H1 (cell line): ENCODE results near the gene ABCG5. TPM values are rescaled to one million over a fixed set of nuclear protein-coding genes. Genes with fewer than 3 reads are reported as not detected.

Source experiments
- CTCF ChIA-PET: fragments of 300-600 bp; sonication (Branson Sonifier 250); formaldehyde crosslinking; loops from one replicate; lab custom pipeline; 2021; ENCODE audit not compliant: partially characterized antibody; lab: Charles Lee
- POLR2A ChIA-PET: fragments of 300-600 bp; sonication (Branson Sonifier 250); formaldehyde crosslinking; loops from one replicate; lab custom pipeline; 2021; ENCODE audit warnings: inconsistent platforms; ENCODE audit not compliant: partially characterized antibody; lab: Charles Lee
- DNase-seq, 2 experiments: peaks; one replicate each; pipeline versions ENCODE4 v3.0.0 to v3.0.0-alpha.2; 2010 to 2022; ENCODE audit warnings: low spot score in 2 of 2, low read depth in 1 of 2, mixed read lengths in 1 of 2
- FAIRE-seq: peaks from 2 replicates; lab custom pipeline; 2011; peaks lifted over from hg19 to GRCh38; lab: Jason Lieb, UNC
- H2AFZ ChIP-seq: 2 replicates; pipeline ENCODE4 v1.8.1; 2012; ENCODE audit warnings: low read length, inconsistent platforms
- H2AK5ac ChIP-seq: 2 replicates; pipeline ENCODE4 v1.6.1; 2013; ENCODE audit warnings: low read depth, low read length
- H2BK120ac ChIP-seq: replicated peaks from 2 replicates; pipeline ENCODE3; 2013; ENCODE audit warnings: low read depth, low read length, inconsistent platforms
- H2BK12ac ChIP-seq: 2 replicates; pipeline ENCODE4 v1.6.1; 2013; ENCODE audit warnings: low read depth, low read length
- H2BK15ac ChIP-seq: 2 replicates; pipeline ENCODE4 v1.6.1; 2013; ENCODE audit warnings: low read length
- H2BK20ac ChIP-seq: 2 replicates; pipeline ENCODE4 v1.6.1; 2013; ENCODE audit warnings: low read length
- H2BK5ac ChIP-seq: 2 replicates; pipeline ENCODE4 v1.6.1; 2013; ENCODE audit warnings: low read depth, low read length
- H3K14ac ChIP-seq: 2 replicates; pipeline ENCODE4 v1.6.1; 2013; ENCODE audit warnings: inconsistent platforms; ENCODE audit not compliant: insufficient read length
- H3K18ac ChIP-seq: 2 replicates; pipeline ENCODE4 v1.6.1; 2013; ENCODE audit warnings: low read length; ENCODE audit errors: extremely low read depth
- H3K23ac ChIP-seq: 2 replicates; pipeline ENCODE4 v1.6.1; 2013; ENCODE audit warnings: inconsistent platforms; ENCODE audit not compliant: insufficient read length
- H3K23me2 ChIP-seq: 2 replicates; pipeline ENCODE4 v1.6.1; 2013; ENCODE audit warnings: low read depth, low read length
- H3K27ac ChIP-seq: 2 replicates; pipeline ENCODE4 v1.6.1; 2011; ENCODE audit warnings: low read depth, low read length, inconsistent platforms
- H3K27me3 ChIP-seq, 4 experiments: replicated peaks in 1 of 4; 1 replicate in 1 of 4; 2 replicates in 3 of 4; pipeline versions ENCODE4 v1.6.1 to v1.8.1; 2011 to 2013; ENCODE audit warnings: low read length in 3 of 4, mild to moderate bottlenecking in 3 of 4, inconsistent platforms in 2 of 4, mixed read lengths in 2 of 4, moderate library complexity in 1 of 4; ENCODE audit not compliant: control insufficient read depth in 3 of 4, insufficient read depth in 3 of 4; ENCODE audit errors: extremely low read depth in 1 of 4
- H3K36me3 ChIP-seq, 4 experiments: 2 replicates each; pipeline versions ENCODE4 v1.6.1 to v1.8.1; 2011 to 2013; ENCODE audit warnings: mild to moderate bottlenecking in 4 of 4, low read length in 3 of 4, moderate library complexity in 2 of 4, control low read depth in 1 of 4, inconsistent platforms in 1 of 4; ENCODE audit not compliant: insufficient read depth in 4 of 4, control insufficient read depth in 2 of 4
- H3K4ac ChIP-seq: replicated peaks from 2 replicates; pipeline ENCODE3; 2013; ENCODE audit warnings: low read length, low read depth, mixed read lengths, inconsistent platforms; ENCODE audit not compliant: insufficient read length
- H3K4me1 ChIP-seq, 4 experiments: replicated peaks in 1 of 4; 1 replicate in 1 of 4; 2 replicates in 3 of 4; pipeline versions ENCODE4 v1.6.1 to v1.8.1; 2011 to 2013; ENCODE audit warnings: low read length in 3 of 4, inconsistent platforms in 2 of 4, mixed read lengths in 1 of 4; ENCODE audit not compliant: insufficient read depth in 4 of 4, control insufficient read depth in 3 of 4
- H3K4me2 ChIP-seq, 2 experiments: 2 replicates each; pipeline versions ENCODE4 v1.6.1 to v1.8.1; 2011 to 2013; ENCODE audit warnings: low read depth in 2 of 2, low read length in 2 of 2, control low read depth in 1 of 2, inconsistent platforms in 1 of 2, mild to moderate bottlenecking in 1 of 2; ENCODE audit not compliant: insufficient read depth in 1 of 2
- H3K4me3 ChIP-seq, 4 experiments: fragments of 200-600, 300-600 bp in 1 of 4; sonication (generic), shearing (Covaris generic), sonication (Bioruptor Twin) in 1 of 4; 2 replicates each; pipeline versions ENCODE4 v1.5.1 to v1.8.1; 2011 to 2016; ENCODE audit warnings: low read length in 4 of 4, low read depth in 3 of 4, control low read depth in 2 of 4, inconsistent platforms in 2 of 4, mild to moderate bottlenecking in 2 of 4, mixed read lengths in 1 of 4, moderate library complexity in 1 of 4; ENCODE audit not compliant: insufficient read depth in 2 of 4; ENCODE audit errors: extremely low read depth in 1 of 4
- H3K56ac ChIP-seq: replicated peaks from 2 replicates; pipeline ENCODE3; 2013; ENCODE audit warnings: low read depth, mild to moderate bottlenecking, mixed read lengths, low read length, inconsistent platforms; ENCODE audit not compliant: insufficient read length
- H3K79me1 ChIP-seq: 2 replicates; pipeline ENCODE4 v1.6.1; 2013; ENCODE audit warnings: low read depth, low read length, control low read depth
- H3K79me2 ChIP-seq, 2 experiments: 2 replicates each; pipeline versions ENCODE4 v1.6.1 to v1.8.1; 2012 to 2013; ENCODE audit warnings: low read length in 2 of 2, mild to moderate bottlenecking in 2 of 2, inconsistent platforms in 1 of 2; ENCODE audit not compliant: insufficient read depth in 2 of 2, control insufficient read depth in 1 of 2
- H3K9ac ChIP-seq, 4 experiments: replicated peaks in 1 of 4; 1 replicate in 1 of 4; 2 replicates in 3 of 4; pipeline versions ENCODE4 v1.6.1 to v1.8.1; 2011 to 2013; ENCODE audit warnings: low read depth in 3 of 4, low read length in 3 of 4, control low read depth in 2 of 4, mild to moderate bottlenecking in 2 of 4, moderate library complexity in 2 of 4, inconsistent platforms in 1 of 4; ENCODE audit errors: extremely low read depth in 1 of 4
- H3K9me3 ChIP-seq, 2 experiments: 2 replicates each; pipeline versions ENCODE4 v1.6.1 to v1.8.1; 2012 to 2013; ENCODE audit warnings: mild to moderate bottlenecking in 2 of 2, moderate library complexity in 2 of 2, control low read depth in 1 of 2, inconsistent platforms in 1 of 2, low read depth in 1 of 2, low read length in 1 of 2, mixed read lengths in 1 of 2; ENCODE audit not compliant: insufficient read depth in 2 of 2
- H4K20me1 ChIP-seq, 2 experiments: replicated peaks in 1 of 2; 2 replicates each; pipeline versions ENCODE3 to v1.8.1; 2011 to 2013; ENCODE audit warnings: inconsistent platforms in 2 of 2, low read length in 2 of 2, mild to moderate bottlenecking in 1 of 2; ENCODE audit not compliant: insufficient read depth in 2 of 2, control insufficient read depth in 1 of 2
- H4K5ac ChIP-seq: 2 replicates; pipeline ENCODE4 v1.6.1; 2013; ENCODE audit warnings: low read length, low read depth, mixed read lengths, inconsistent platforms; ENCODE audit not compliant: insufficient read length
- H4K8ac ChIP-seq: 2 replicates; pipeline ENCODE4 v1.8.0; 2013; ENCODE audit warnings: mild to moderate bottlenecking, moderate library complexity, low read length, inconsistent platforms; ENCODE audit not compliant: insufficient read depth; ENCODE audit errors: extremely low read depth
- H4K91ac ChIP-seq: replicated peaks from 2 replicates; pipeline ENCODE3; 2013; ENCODE audit warnings: low read length, mixed read lengths, inconsistent platforms; ENCODE audit not compliant: insufficient read length
- ATF3 ChIP-seq: IDR thresholded peaks from 2 replicates; pipeline ENCODE4 v1.6.1; 2011; ENCODE audit warnings: low read depth, mild to moderate bottlenecking, low read length; ENCODE audit not compliant: insufficient read depth
- BACH1 ChIP-seq: IDR thresholded peaks from 2 replicates; pipeline ENCODE4 v1.6.1; 2012; ENCODE audit warnings: low read length, improper control_type of control experiment
- CBX8 ChIP-seq: fragments of 300-800, 300-1000 bp; sonication (generic); IDR thresholded peaks from 2 replicates; pipeline ENCODE4 v1.7.1; 2016; ENCODE audit warnings: low read depth, low read length, borderline replicate concordance
- CHD1 ChIP-seq: IDR thresholded peaks from 2 replicates; pipeline ENCODE4 v1.6.1; 2012; ENCODE audit warnings: low read depth, low read length, improper control_type of control experiment
- EGR1 ChIP-seq: IDR thresholded peaks from 2 replicates; pipeline ENCODE4 v1.6.1; 2011; ENCODE audit warnings: low read depth, low read length, borderline replicate concordance
- EZH2 ChIP-seq: fragments of 200-600 bp; sonication (generic); IDR thresholded peaks from 2 replicates; pipeline ENCODE4 v1.7.1; 2012; ENCODE audit warnings: low read depth, mild to moderate bottlenecking, moderate library complexity, low read length, inconsistent platforms; ENCODE audit not compliant: severe bottlenecking
- GTF2F1 ChIP-seq: IDR thresholded peaks from 2 replicates; pipeline ENCODE4 v1.6.1; 2012; ENCODE audit warnings: low read depth, low read length, improper control_type of control experiment, borderline replicate concordance
- JUND ChIP-seq: IDR thresholded peaks from 2 replicates; pipeline ENCODE4 v1.6.1; 2011; ENCODE audit warnings: mild to moderate bottlenecking, improper control_type of control experiment, low read length
- NRF1 ChIP-seq: IDR thresholded peaks from 2 replicates; pipeline ENCODE4 v1.6.1; 2011; ENCODE audit warnings: mild to moderate bottlenecking, low read depth, low read length, improper control_type of control experiment
- POLR2AphosphoS5 ChIP-seq: IDR thresholded peaks from 2 replicates; pipeline ENCODE4 v1.6.1; 2011; ENCODE audit warnings: low read depth, low read length
- SIRT6 ChIP-seq: IDR thresholded peaks from one replicate; pipeline ENCODE4 v1.7.1; 2012; ENCODE audit warnings: low read length, inconsistent platforms
- WGBS, 2 experiments: shearing (Covaris generic) in 1 of 2; methylation state at CpG; one replicate each; pipeline versions ENCODE4 v1.1.6 to v1.1.7; 2013 to 2015; ENCODE audit warnings: low lambda C conversion rate in 2 of 2, mixed read lengths in 2 of 2, inconsistent platforms in 1 of 2, low coverage in 1 of 2, missing lambda C conversion rate in 1 of 2; ENCODE audit not compliant: insufficient replicate concordance in 2 of 2, insufficient coverage in 1 of 2, insufficient read length in 1 of 2; ENCODE audit errors: extremely low coverage in 1 of 2, missing lambda C conversion rate in 1 of 2; 5-methylcytosine and 5-hydroxymethylcytosine counted together
- polyA plus RNA-seq, 7 experiments: library from polyadenylated mRNA; depleted of rRNA in 3 of 7; stranded (reverse) in 5 of 7; unstranded in 2 of 7; fragments of >200 nt in 5 of 7; fragments of 200-250 nt in 2 of 7; gene quantifications; 1 replicate in 5 of 7; 2 replicates in 1 of 7; 4 replicates in 1 of 7; pipeline versions ENCODE4 v1.2.1 to v1.2.3, GENCODE V29; 2011 to 2013; ENCODE audit warnings: missing spikeins in 2 of 7, mixed read lengths in 2 of 7
- total RNA-seq: library from RNA; stranded (reverse); fragmentation: NEBNext Ultra II Directional; extraction: Animal tissue kit (Norgen Biotek cat#: 25700); gene quantifications from 2 replicates; pipeline ENCODE4 v1.2.1, GENCODE V29; 2021
- TF ChIP-seq, protein P1 (sequence below): IDR thresholded peaks from 2 replicates; pipeline ENCODE4 v1.6.1; 2012; ENCODE audit warnings: inconsistent platforms

Gene ABCG5
- total and polyA plus RNA-seq, 2 of the 8 experiments (the other 6 are each of a cell fraction or from before 2014, with no cell fraction given) = not detected

GRCh38 chr2:43824512-43824911 is 14.1 kb downstream of the ABCG5 start:
- Histone ChIP-seq H3K4ac (no peak overlapping the region), H4K5ac (no peak overlapping the region), H2BK15ac (no peak overlapping the region), H2BK5ac (no peak overlapping the region), H3K79me1 (no peaks in the 10 kb centered on the region), H2AFZ (no peak overlapping the region), H3K27ac (no peak overlapping the region), H3K4me3 (no peak overlapping the region), H3K14ac (no peak overlapping the region), H3K23me2 (no peaks in the 10 kb centered on the region), H4K20me1 (no peaks in the 10 kb centered on the region), H3K4me1 (peaks cover 0 to 3% (median 1%) of the 10 kb centered on the region in 4 experiments; a peak in 2 of 7 replicates), H3K23ac (no peak overlapping the region), H2BK12ac (no peak overlapping the region), H3K9me3 (no peaks in the 10 kb centered on the region), H4K91ac (no peak overlapping the region), H3K36me3 (no peaks in the 10 kb centered on the region), H3K56ac (no peak overlapping the region), H3K27me3 (no peaks in the 10 kb centered on the region), H2BK120ac (no peak overlapping the region), H2AK5ac (no peak overlapping the region), H3K18ac (no peak overlapping the region), H3K4me2 (no peak overlapping the region), H2BK20ac (no peak overlapping the region), H3K9ac (no peak overlapping the region), H3K79me2 (no peaks in the 10 kb centered on the region), H4K8ac (no peak overlapping the region)
- peak in 1 of 2 experiments; percentile 6 for DNase-seq
- POLR2A ChIA-PET = no interaction called here
- 89% methylated on average over 2 of the region's 2 CpGs; no CpG with 5 or more reads in 1 of the 2 experiments for WGBS, 2 experiments
- no peak for FAIRE-seq
- CTCF ChIA-PET = interaction anchor here (1.6 kb wide), 2 partner anchors 11 to 23 kb away, joined by 4 to 5 read pairs; no protein-coding TSS in a partner anchor
- TF ChIP-seq EGR1 = no peak
- no peak for TF ChIP-seq SIRT6
- TF ChIP-seq JUND = no peak
- no peak for TF ChIP-seq POLR2AphosphoS5
- TF ChIP-seq, protein P1, sequence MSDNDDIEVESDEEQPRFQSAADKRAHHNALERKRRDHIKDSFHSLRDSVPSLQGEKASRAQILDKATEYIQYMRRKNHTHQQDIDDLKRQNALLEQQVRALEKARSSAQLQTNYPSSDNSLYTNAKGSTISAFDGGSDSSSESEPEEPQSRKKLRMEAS = no peak
- TF ChIP-seq CBX8 = no peak
- no peak for TF ChIP-seq BACH1
- no peak for TF ChIP-seq ATF3
- TF ChIP-seq CHD1 = no peak
- no peak for TF ChIP-seq GTF2F1
- TF ChIP-seq NRF1 = no peak
- no peak for TF ChIP-seq EZH2
- TF ChIP-seq, all 59 proteins: peak for 0
